ENCODE data around the gene IRGQ.
"Not testable (repeated sequence)": the region's sequence is repeated elsewhere in the genome, so short reads cannot be mapped to it uniquely, and the experiment has no call there.

The IRGQ gene

GRCh38 chr19:43595999-43596841 lies at the start of gene IRGQ, which contains the start of gene ZNF576:
Gene IRGQ, minus strand, starts transcription at chr19:43596134. Its CDS starts 796 bp downstream, at chr19:43595338.
Gene ZNF576, plus strand, starts transcription at chr19:43596595. Its CDS starts 514 bp downstream, at chr19:43597109.
- DNase-seq (ENCODE audit: low read depth, low spot score) = peak; percentile 90

- DNase-seq (ENCODE audit: low read depth, low spot score) = no peak
Measured at GRCh38 chr19:43644181-43644580, 48.2 kb upstream of the IRGQ start.

GRCh38 chr19:43643326-43643725 lies 47.4 kb upstream of the IRGQ start:
- DNase-seq (ENCODE audit: low read depth, low spot score) = no peak

GRCh38 chr19:43642531-43642930 lies 46.6 kb upstream of the IRGQ start:
- DNase-seq (ENCODE audit: low read depth, low spot score) = no peak

- no peak for DNase-seq (ENCODE audit: low read depth, low spot score)
Measured at GRCh38 chr19:43641333-43641732, 45.4 kb upstream of the IRGQ start.

- no peak for DNase-seq (ENCODE audit: low read depth, low spot score)
Measured at GRCh38 chr19:43640424-43640757, 44.5 kb upstream of the IRGQ start.

- no peak for DNase-seq (ENCODE audit: low read depth, low spot score)
Measured at GRCh38 chr19:43639519-43640423, 43.8 kb upstream of the IRGQ start, which contains the start of gene CADM4. Gene CADM4, minus strand, starts transcription at chr19:43639850. Its CDS starts 60 bp downstream, at chr19:43639790.

GRCh38 chr19:43638995-43639518 lies 43.1 kb upstream of the IRGQ start:
- no peak for DNase-seq (ENCODE audit: low read depth, low spot score)

- DNase-seq (ENCODE audit: low read depth, low spot score) = no peak
Measured at GRCh38 chr19:43638214-43638994, 42.5 kb upstream of the IRGQ start.

GRCh38 chr19:43636121-43636683 lies 40.3 kb upstream of the IRGQ start:
- DNase-seq (ENCODE audit: low read depth, low spot score) = peak; percentile 38

GRCh38 chr19:43635561-43635940 lies 39.6 kb upstream of the IRGQ start:
- not testable (repeated sequence) for DNase-seq (ENCODE audit: low read depth, low spot score)

- no peak for DNase-seq (ENCODE audit: low read depth, low spot score)
Measured at GRCh38 chr19:43634872-43635560, 39.1 kb upstream of the IRGQ start.

- no peak for DNase-seq (ENCODE audit: low read depth, low spot score)
Measured at GRCh38 chr19:43634506-43634871, 38.6 kb upstream of the IRGQ start.

- no peak for DNase-seq (ENCODE audit: low read depth, low spot score)
Measured at GRCh38 chr19:43634068-43634467, 38.1 kb upstream of the IRGQ start.

- DNase-seq (ENCODE audit: low read depth, low spot score) = no peak
Measured at GRCh38 chr19:43633520-43633919, 37.6 kb upstream of the IRGQ start.

GRCh38 chr19:43631491-43631890 lies 35.6 kb upstream of the IRGQ start:
- DNase-seq (ENCODE audit: low read depth, low spot score) = no peak

- DNase-seq (ENCODE audit: low read depth, low spot score) = no peak
Measured at GRCh38 chr19:43628646-43629326, 32.9 kb upstream of the IRGQ start.

GRCh38 chr19:43626838-43627237 lies 30.9 kb upstream of the IRGQ start:
- DNase-seq (ENCODE audit: low read depth, low spot score) = no peak

- DNase-seq (ENCODE audit: low read depth, low spot score) = no peak
Measured at GRCh38 chr19:43625918-43626579, 30.1 kb upstream of the IRGQ start.
